ENCODE measurements around the gene RAB1A. TPM values are rescaled to one million over a fixed set of nuclear protein-coding genes. Genes with fewer than 3 reads are reported as not detected.
A peak's percentile ranks its signal among the peaks of the same experiment; 100 is the strongest.

Gene RAB1A
- total and polyA plus RNA-seq, 9 of the 15 experiments (the other 6 are each of a cell fraction or from before 2014, with no cell fraction given): 43.8 to 163 (median 67.7) TPM

DNA sequence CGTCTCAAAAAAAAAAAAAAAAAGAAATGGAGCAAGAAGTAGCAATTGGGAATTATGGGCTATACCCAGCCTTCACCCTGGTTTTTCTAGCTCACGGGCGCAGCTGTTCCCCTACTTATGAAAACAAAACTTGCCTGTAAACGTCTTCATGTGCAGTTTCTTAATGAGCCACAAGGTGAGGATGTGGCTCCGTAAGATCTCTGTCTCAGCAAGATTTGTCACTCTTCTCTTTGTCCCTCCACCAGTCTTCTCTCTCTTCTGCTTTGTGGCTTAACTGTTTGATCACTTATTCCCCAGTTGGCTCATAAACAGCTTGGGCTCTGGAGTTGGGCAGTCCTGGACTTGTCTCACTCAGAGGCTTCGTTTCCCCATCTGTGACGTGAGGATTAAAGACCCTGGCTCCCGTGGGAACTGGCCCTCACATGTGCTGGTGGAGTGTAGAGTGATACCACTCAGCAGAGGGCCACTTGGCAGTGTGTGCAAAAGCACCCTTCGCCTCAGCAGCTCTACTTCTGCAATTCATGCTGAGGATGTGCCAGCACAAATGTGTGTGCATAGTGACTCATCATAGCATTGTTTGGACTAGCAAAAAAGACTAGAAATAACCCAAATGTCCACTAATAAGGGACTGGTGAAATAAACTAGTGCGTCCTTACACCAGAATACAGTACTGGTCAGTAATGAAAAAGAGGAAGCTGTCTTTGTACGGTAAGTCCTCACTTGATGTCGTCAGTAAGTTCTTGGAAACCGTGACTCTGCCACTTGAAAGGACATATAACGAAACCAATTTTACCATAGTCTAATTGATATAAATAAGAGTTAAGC is 65.0 kb downstream of the RAB1A start (continued):
- TF ChIP-seq, protein P1, sequence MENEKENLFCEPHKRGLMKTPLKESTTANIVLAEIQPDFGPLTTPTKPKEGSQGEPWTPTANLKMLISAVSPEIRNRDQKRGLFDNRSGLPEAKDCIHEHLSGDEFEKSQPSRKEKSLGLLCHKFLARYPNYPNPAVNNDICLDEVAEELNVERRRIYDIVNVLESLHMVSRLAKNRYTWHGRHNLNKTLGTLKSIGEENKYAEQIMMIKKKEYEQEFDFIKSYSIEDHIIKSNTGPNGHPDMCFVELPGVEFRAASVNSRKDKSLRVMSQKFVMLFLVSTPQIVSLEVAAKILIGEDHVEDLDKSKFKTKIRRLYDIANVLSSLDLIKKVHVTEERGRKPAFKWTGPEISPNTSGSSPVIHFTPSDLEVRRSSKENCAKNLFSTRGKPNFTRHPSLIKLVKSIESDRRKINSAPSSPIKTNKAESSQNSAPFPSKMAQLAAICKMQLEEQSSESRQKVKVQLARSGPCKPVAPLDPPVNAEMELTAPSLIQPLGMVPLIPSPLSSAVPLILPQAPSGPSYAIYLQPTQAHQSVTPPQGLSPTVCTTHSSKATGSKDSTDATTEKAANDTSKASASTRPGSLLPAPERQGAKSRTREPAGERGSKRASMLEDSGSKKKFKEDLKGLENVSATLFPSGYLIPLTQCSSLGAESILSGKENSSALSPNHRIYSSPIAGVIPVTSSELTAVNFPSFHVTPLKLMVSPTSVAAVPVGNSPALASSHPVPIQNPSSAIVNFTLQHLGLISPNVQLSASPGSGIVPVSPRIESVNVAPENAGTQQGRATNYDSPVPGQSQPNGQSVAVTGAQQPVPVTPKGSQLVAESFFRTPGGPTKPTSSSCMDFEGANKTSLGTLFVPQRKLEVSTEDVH (IDR thresholded peaks at IDR 0.05; ENCODE audit: low read depth, partially characterized antibody): no peak
- TF ChIP-seq, protein P2, sequence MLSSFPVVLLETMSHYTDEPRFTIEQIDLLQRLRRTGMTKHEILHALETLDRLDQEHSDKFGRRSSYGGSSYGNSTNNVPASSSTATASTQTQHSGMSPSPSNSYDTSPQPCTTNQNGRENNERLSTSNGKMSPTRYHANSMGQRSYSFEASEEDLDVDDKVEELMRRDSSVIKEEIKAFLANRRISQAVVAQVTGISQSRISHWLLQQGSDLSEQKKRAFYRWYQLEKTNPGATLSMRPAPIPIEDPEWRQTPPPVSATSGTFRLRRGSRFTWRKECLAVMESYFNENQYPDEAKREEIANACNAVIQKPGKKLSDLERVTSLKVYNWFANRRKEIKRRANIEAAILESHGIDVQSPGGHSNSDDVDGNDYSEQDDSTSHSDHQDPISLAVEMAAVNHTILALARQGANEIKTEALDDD (IDR thresholded peaks at IDR 0.05): peak; percentile 99
- TF ChIP-seq ELF2 (CRISPR knock-in tag; IDR thresholded peaks at IDR 0.05): no peak
- no peak for TF ChIP-seq ZNF764 (CRISPR knock-in tag; IDR thresholded peaks at IDR 0.05; ENCODE audit: low read depth)
- no peak for TF ChIP-seq POLR3A (IDR thresholded peaks at IDR 0.05; ENCODE audit: borderline replicate concordance, extremely low read depth, insufficient read depth, insufficient read length)
- TF ChIP-seq RBM39 (optimal IDR thresholded peaks at IDR 0.05; ENCODE audit: low read depth, low read length): no peak
- TF ChIP-seq, protein P3, sequence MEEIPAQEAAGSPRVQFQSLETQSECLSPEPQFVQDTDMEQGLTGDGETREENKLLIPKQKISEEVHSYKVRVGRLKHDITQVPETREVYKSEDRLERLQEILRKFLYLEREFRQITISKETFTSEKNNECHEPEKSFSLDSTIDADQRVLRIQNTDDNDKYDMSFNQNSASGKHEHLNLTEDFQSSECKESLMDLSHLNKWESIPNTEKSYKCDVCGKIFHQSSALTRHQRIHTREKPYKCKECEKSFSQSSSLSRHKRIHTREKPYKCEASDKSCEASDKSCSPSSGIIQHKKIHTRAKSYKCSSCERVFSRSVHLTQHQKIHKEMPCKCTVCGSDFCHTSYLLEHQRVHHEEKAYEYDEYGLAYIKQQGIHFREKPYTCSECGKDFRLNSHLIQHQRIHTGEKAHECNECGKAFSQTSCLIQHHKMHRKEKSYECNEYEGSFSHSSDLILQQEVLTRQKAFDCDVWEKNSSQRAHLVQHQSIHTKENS (CRISPR knock-in tag; IDR thresholded peaks at IDR 0.05): no peak
- peak in 1 of 2 experiments; percentile 33; a peak in 2 of 4 replicates for TF ChIP-seq ARNT (IDR thresholded peaks at IDR 0.05)
- TF ChIP-seq, protein P4, sequence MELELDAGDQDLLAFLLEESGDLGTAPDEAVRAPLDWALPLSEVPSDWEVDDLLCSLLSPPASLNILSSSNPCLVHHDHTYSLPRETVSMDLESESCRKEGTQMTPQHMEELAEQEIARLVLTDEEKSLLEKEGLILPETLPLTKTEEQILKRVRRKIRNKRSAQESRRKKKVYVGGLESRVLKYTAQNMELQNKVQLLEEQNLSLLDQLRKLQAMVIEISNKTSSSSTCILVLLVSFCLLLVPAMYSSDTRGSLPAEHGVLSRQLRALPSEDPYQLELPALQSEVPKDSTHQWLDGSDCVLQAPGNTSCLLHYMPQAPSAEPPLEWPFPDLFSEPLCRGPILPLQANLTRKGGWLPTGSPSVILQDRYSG (tag; conservative IDR thresholded peaks at IDR 0.05; ENCODE audit: low read depth): no peak
- no peak for TF ChIP-seq ZNF79 (CRISPR knock-in tag; IDR thresholded peaks at IDR 0.05; ENCODE audit: low read depth)
- peak; percentile 75 for TF ChIP-seq SMC3 (conservative IDR thresholded peaks at IDR 0.05; ENCODE audit: insufficient read depth, low read depth, low read length)
- TF ChIP-seq ZNF75A (CRISPR knock-in tag; IDR thresholded peaks at IDR 0.05): no peak
- TF ChIP-seq, protein P5, sequence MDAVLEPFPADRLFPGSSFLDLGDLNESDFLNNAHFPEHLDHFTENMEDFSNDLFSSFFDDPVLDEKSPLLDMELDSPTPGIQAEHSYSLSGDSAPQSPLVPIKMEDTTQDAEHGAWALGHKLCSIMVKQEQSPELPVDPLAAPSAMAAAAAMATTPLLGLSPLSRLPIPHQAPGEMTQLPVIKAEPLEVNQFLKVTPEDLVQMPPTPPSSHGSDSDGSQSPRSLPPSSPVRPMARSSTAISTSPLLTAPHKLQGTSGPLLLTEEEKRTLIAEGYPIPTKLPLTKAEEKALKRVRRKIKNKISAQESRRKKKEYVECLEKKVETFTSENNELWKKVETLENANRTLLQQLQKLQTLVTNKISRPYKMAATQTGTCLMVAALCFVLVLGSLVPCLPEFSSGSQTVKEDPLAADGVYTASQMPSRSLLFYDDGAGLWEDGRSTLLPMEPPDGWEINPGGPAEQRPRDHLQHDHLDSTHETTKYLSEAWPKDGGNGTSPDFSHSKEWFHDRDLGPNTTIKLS (IDR thresholded peaks at IDR 0.05; ENCODE audit: borderline replicate concordance, low read depth): no peak
- peak; percentile 80; the same call in 1 of the 2 replicates for TF ChIP-seq HDGF (IDR thresholded peaks at IDR 0.05)
- TF ChIP-seq HDAC1 (IDR thresholded peaks at IDR 0.05): peak in 1 of 2 experiments; percentile 21; a peak in 1 of 4 replicates

Measured in K562 (cell line).